Nephron (organoid): ENCODE results near the gene RERE.
A peak's percentile ranks its signal among the peaks of the same experiment; 100 is the strongest.

Experiments
- H3K27ac Mint-ChIP-seq, 3 experiments: 2 replicates each; pipeline ENCODE4 v1.8.0; 2020; ENCODE audit warnings: mixed read lengths in 3 of 3, mild to moderate bottlenecking in 2 of 3, moderate library complexity in 1 of 3
- H3K27me3 Mint-ChIP-seq: 2 replicates; pipeline ENCODE4 v1.8.0; 2021; ENCODE audit warnings: low read depth, mild to moderate bottlenecking, moderate library complexity, mixed read lengths
- H3K36me3 Mint-ChIP-seq: 2 replicates; pipeline ENCODE4 v1.8.0; 2020; ENCODE audit warnings: low read depth, mixed read lengths
- H3K4me1 Mint-ChIP-seq: 2 replicates; pipeline ENCODE4 v1.8.0; 2020; ENCODE audit warnings: mixed read lengths
- H3K4me3 Mint-ChIP-seq, 3 experiments: 2 replicates each; pipeline ENCODE4 v1.8.0; 2020; ENCODE audit warnings: mild to moderate bottlenecking in 3 of 3, mixed read lengths in 3 of 3, moderate library complexity in 2 of 3
- H3K9me3 Mint-ChIP-seq: 2 replicates; pipeline ENCODE4 v1.8.0; 2020; ENCODE audit warnings: mixed read lengths
- TF ChIP-seq, protein P1 (sequence below), 3 experiments: fragments of 200-600 bp; sonication (generic); IDR thresholded peaks; one replicate each; pipeline ENCODE4 v1.5.0; 2021; ENCODE audit warnings: antibody characterized with exemption in 3 of 3; ENCODE audit not compliant: unreplicated experiment in 3 of 3

RERE gene

DNA sequence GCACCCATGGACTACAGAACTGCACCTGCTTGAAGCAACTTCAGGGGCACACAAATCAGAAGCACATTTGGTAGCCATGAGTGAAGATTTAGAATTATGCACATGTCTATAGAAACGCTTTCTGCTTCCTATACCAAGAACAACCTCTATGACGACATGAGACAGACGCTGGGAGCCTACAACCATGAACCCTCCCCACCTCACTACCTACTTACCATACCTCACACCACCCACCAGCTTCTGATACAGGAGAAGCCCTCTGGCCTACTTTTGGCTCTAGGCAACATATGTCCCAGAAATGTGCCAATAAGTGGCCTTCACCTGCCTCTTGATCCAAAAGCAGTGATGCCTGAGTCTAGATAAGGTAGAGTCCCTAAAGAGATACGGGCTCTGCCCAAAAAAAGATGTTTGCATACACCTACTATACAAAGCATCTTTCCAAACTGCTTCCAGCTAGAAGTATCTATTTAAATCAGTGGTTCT is 441.0 kb downstream of the RERE start:
- Mint-ChIP-seq H3K27ac (peak overlapping the region; percentile 62 to 80 (median 77)), H3K27me3 (no peaks in the 10 kb centered on the region), H3K4me3 (no peak overlapping the region), H3K36me3 (peaks cover 24% of the 10 kb centered on the region), H3K4me1 (peaks cover 85% of the 10 kb centered on the region), H3K9me3 (no peaks in the 10 kb centered on the region)
- TF ChIP-seq, protein P1, sequence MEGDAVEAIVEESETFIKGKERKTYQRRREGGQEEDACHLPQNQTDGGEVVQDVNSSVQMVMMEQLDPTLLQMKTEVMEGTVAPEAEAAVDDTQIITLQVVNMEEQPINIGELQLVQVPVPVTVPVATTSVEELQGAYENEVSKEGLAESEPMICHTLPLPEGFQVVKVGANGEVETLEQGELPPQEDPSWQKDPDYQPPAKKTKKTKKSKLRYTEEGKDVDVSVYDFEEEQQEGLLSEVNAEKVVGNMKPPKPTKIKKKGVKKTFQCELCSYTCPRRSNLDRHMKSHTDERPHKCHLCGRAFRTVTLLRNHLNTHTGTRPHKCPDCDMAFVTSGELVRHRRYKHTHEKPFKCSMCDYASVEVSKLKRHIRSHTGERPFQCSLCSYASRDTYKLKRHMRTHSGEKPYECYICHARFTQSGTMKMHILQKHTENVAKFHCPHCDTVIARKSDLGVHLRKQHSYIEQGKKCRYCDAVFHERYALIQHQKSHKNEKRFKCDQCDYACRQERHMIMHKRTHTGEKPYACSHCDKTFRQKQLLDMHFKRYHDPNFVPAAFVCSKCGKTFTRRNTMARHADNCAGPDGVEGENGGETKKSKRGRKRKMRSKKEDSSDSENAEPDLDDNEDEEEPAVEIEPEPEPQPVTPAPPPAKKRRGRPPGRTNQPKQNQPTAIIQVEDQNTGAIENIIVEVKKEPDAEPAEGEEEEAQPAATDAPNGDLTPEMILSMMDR (IDR thresholded peaks at IDR 0.05; ENCODE audit: unreplicated experiment in 3 of 3) = no peak

DNA sequence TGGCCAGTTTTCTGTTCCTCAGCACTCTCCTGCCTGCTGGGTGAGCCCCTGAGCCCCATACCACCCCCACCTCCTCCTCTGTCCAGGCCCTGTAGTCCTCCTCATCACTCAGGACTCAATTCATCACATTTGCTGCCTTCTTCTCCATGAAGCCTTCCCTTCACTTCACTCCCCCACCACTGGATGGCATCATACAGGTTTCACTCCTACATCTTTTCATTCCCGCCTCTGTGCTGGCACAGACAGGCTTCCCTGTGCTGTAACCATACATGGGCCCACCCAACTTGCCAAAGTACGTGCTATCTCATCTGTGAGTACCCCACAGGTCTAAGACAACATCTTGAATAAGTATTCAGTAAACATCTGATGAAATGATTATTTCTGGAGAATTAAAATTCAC is 442.6 kb downstream of the RERE start:
- Mint-ChIP-seq H3K9me3 (no peaks in the 10 kb centered on the region), H3K4me1 (peaks cover 87% of the 10 kb centered on the region), H3K27me3 (no peaks in the 10 kb centered on the region), H3K27ac (peak overlapping the region; percentile 91 to 95 (median 93)), H3K36me3 (peaks cover 18% of the 10 kb centered on the region), H3K4me3 (peak overlapping the region in 2 of 3 experiments; percentile 10 to 44)
- TF ChIP-seq, protein P1 (IDR thresholded peaks at IDR 0.05; ENCODE audit: unreplicated experiment in 3 of 3) = peak in 1 of 3 experiments; percentile 8

DNA sequence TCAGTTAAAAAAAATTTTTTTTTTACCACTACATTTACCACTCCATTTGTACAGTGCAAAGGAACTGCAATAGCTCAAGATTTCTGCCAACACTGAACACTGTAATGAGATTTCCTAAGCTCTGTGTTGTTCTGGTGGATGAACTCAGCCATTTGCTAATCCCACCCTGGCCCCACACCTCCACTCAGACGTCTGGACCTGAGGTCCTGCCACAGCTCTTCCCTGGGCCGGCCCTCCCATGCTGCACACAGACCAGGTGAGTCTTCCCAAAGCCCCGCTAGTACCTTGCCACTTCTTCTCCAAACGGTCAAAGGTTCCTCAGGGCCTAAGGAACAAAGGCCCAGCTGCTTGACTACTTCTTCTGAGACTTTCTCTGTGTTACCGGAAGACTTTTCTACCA is 443.1 kb downstream of the RERE start:
- Mint-ChIP-seq H3K36me3 (peaks cover 18% of the 10 kb centered on the region), H3K27me3 (no peaks in the 10 kb centered on the region), H3K4me1 (peaks cover 89% of the 10 kb centered on the region), H3K27ac (peak overlapping the region; percentile 91 to 95 (median 93)), H3K4me3 (peak overlapping the region in 1 of 3 experiments; percentile 44), H3K9me3 (no peaks in the 10 kb centered on the region)
- TF ChIP-seq, protein P1 (IDR thresholded peaks at IDR 0.05; ENCODE audit: unreplicated experiment in 3 of 3) = no peak

DNA sequence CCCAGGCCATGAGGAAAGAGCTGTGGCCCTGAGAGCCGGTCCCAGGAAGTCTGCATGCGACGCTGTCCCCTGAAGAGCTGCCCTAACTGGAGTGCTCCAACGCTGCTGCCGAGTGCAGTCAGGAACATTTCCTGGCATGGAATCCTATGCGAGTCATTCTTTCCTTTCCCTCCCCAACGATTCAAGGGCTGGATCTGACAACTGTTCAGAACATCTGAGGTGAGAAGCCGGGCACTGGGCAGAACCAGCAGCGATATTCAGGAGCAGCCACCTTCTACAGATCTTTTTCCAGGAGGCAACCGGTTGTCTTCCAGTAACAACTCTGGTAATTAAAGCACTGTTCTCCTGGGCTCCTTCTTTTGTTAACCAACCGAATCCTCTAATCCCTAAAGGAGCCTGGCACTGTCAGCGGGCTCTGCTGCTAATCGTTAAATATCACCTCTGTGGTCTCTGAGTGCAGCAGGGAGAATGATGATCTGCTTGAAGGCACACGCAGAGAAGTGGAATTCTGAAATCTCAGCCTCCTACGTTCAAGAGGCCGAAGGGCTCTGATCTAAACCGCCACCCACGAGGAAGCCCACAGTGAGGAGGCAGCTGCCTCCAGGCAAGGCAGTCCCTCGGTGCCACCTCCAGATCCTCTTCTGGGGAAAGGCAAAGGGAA is 443.7 kb downstream of the RERE start:
- Mint-ChIP-seq H3K4me1 (peaks cover 88% of the 10 kb centered on the region), H3K36me3 (peaks cover 15% of the 10 kb centered on the region), H3K27ac (peak overlapping the region; percentile 91 to 95 (median 93)), H3K4me3 (peak overlapping the region; percentile 39 to 51 (median 40)), H3K27me3 (no peaks in the 10 kb centered on the region), H3K9me3 (no peaks in the 10 kb centered on the region)
- TF ChIP-seq, protein P1 (IDR thresholded peaks at IDR 0.05; ENCODE audit: unreplicated experiment in 3 of 3) = no peak

DNA sequence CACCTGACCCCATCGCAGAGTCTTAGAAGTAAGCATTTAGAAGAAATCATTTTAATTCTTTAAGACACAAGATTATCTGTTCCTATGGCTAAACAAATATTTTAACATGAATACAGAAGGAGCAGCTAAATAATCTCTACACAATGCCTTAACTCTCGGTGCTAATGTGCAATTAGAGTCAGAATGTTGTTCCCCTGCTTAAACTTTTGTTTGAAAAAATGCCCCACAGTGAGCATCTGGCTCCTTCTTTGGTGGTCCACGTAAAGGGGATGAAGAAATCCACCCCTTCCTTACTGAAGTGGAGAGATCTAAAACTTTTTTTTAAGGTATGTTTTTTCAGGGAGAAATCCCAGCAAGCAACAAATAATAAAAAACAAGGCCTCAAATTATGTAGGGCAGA is 444.3 kb downstream of the RERE start:
- peak overlapping the region; percentile 7 to 51 (median 24) for H3K4me3 Mint-ChIP-seq
- TF ChIP-seq, protein P1 (IDR thresholded peaks at IDR 0.05; ENCODE audit: unreplicated experiment in 3 of 3) = no peak
- peaks cover 9% of the 10 kb centered on the region for H3K36me3 Mint-ChIP-seq
- peak overlapping the region; percentile 91 to 95 (median 93) for H3K27ac Mint-ChIP-seq
- H3K4me1 Mint-ChIP-seq = peaks cover 82% of the 10 kb centered on the region
- no peaks in the 10 kb centered on the region for H3K9me3 Mint-ChIP-seq
- no peaks in the 10 kb centered on the region for H3K27me3 Mint-ChIP-seq
